ENCODE measurements around the gene SOX18. TPM values are rescaled to one million over a fixed set of nuclear protein-coding genes. Genes with fewer than 3 reads are reported as not detected.

Gene SOX18
- total RNA-seq, 3 donors from 2014 or later (not counting 1 experiment from before 2014, with no cell fraction given): not detected

GRCh38 chr20:64065974-64066343 is 16.5 kb upstream of the SOX18 start:
- peak; percentile 75 to 81 (median 80) for ATAC-seq
- H3K27ac ChIP-seq (ENCODE audit: low read length): peak overlapping the region; percentile 58
- H3K36me3 Mint-ChIP-seq: no peaks in the 10 kb centered on the region
- intact Hi-C loops (cut with micrococcal nuclease): no loop called here
- peak; percentile 70 to 81 for DNase-seq
- H3K27ac Mint-ChIP-seq: peak overlapping the region; percentile 71 to 87
- peaks cover 79% of the 10 kb centered on the region for H3K4me1 ChIP-seq (ENCODE audit: control insufficient read depth, insufficient read depth, low read length)
- no peaks in the 10 kb centered on the region for H3K9me3 Mint-ChIP-seq
- peak overlapping the region; percentile 74 for H3K4me3 Mint-ChIP-seq
- H3K36me3 ChIP-seq (ENCODE audit: control insufficient read depth, insufficient read depth, low read length): no peaks in the 10 kb centered on the region
- no peak for TF ChIP-seq CTCF (IDR thresholded peaks at IDR 0.05)
- no peaks in the 10 kb centered on the region for H3K9me3 ChIP-seq (ENCODE audit: control insufficient read depth, insufficient read depth, low read length)
- 13% methylated on average over 5 of the region's 5 CpGs for WGBS (ENCODE audit: insufficient coverage)
- no peaks in the 10 kb centered on the region for H3K27me3 Mint-ChIP-seq (ENCODE audit: low read depth in 2 of 2)
- H3K4me3 ChIP-seq (ENCODE audit: low read length): no peak overlapping the region
- peaks cover 30 to 62% of the 10 kb centered on the region in 2 donors for H3K4me1 Mint-ChIP-seq
- H3K27me3 ChIP-seq (ENCODE audit: control insufficient read depth, insufficient read depth, low read length): no peaks in the 10 kb centered on the region

- Mint-ChIP-seq H3K4me3 (peak overlapping the region; percentile 74), H3K9me3 (no peaks in the 10 kb centered on the region), H3K4me1 (peaks cover 30 to 62% of the 10 kb centered on the region in 2 donors), H3K27ac (peak overlapping the region; percentile 71 to 87), H3K36me3 (no peaks in the 10 kb centered on the region), H3K27me3 (ENCODE audit: low read depth in 2 of 2) (no peaks in the 10 kb centered on the region)
- Histone ChIP-seq H3K4me3 (ENCODE audit: low read length) (no peak overlapping the region), H3K4me1 (ENCODE audit: control insufficient read depth, insufficient read depth, low read length) (peaks cover 79% of the 10 kb centered on the region), H3K27me3 (ENCODE audit: control insufficient read depth, insufficient read depth, low read length) (no peaks in the 10 kb centered on the region), H3K36me3 (ENCODE audit: control insufficient read depth, insufficient read depth, low read length) (no peaks in the 10 kb centered on the region), H3K27ac (ENCODE audit: low read length) (peak overlapping the region; percentile 58), H3K9me3 (ENCODE audit: control insufficient read depth, insufficient read depth, low read length) (no peaks in the 10 kb centered on the region)
- TF ChIP-seq CTCF (IDR thresholded peaks at IDR 0.05): no peak
- DNase-seq (peak in 1 of 2 donors; percentile 50), ATAC-seq (no peak)
- 50% methylated on average over 27 of the region's 27 CpGs for WGBS (ENCODE audit: insufficient coverage)
- intact Hi-C loops (cut with micrococcal nuclease): no loop called here
Measured at GRCh38 chr20:64065062-64065973, 15.9 kb upstream of the SOX18 start.

GRCh38 chr20:64064145-64064698 is 14.8 kb upstream of the SOX18 start:
- Mint-ChIP-seq H3K9me3 (no peaks in the 10 kb centered on the region), H3K27ac (peak overlapping the region in 1 of 2 donors; percentile 87), H3K4me3 (peak overlapping the region; percentile 86), H3K27me3 (ENCODE audit: low read depth in 2 of 2) (no peaks in the 10 kb centered on the region), H3K36me3 (no peaks in the 10 kb centered on the region), H3K4me1 (peaks cover 30 to 62% of the 10 kb centered on the region in 2 donors)
- Histone ChIP-seq H3K4me1 (ENCODE audit: control insufficient read depth, insufficient read depth, low read length) (peaks cover 68% of the 10 kb centered on the region), H3K4me3 (ENCODE audit: low read length) (no peak overlapping the region), H3K27me3 (ENCODE audit: control insufficient read depth, insufficient read depth, low read length) (no peaks in the 10 kb centered on the region), H3K27ac (ENCODE audit: low read length) (no peak overlapping the region), H3K9me3 (ENCODE audit: control insufficient read depth, insufficient read depth, low read length) (no peaks in the 10 kb centered on the region), H3K36me3 (ENCODE audit: control insufficient read depth, insufficient read depth, low read length) (no peaks in the 10 kb centered on the region)
- no peak for DNase-seq
- 74% methylated on average over 12 of the region's 12 CpGs for WGBS (ENCODE audit: insufficient coverage)
- TF ChIP-seq CTCF (IDR thresholded peaks at IDR 0.05): no peak
- no peak for ATAC-seq
- intact Hi-C loops (cut with micrococcal nuclease): no loop called here

Measured in natural killer cell (primary cell).